HEK293T (cell line): ENCODE results near the gene CELF5.

Source experiments
- ARNT ChIP-seq: fragments of 450-650 bp; IDR thresholded peaks from 2 replicates; pipeline ENCODE4 v1.6.1; 2017; ENCODE audit warnings: mild to moderate bottlenecking
- BHLHE40 ChIP-seq: fragments of 450-650 bp; IDR thresholded peaks from 2 replicates; pipeline ENCODE4 v1.6.1; 2016; ENCODE audit warnings: mild to moderate bottlenecking, moderate library complexity, borderline replicate concordance
- CTBP1 ChIP-seq: fragments of 450-650 bp; IDR thresholded peaks from 2 replicates; pipeline ENCODE4 v1.6.1; 2016; ENCODE audit warnings: borderline replicate concordance
- ELF4 ChIP-seq: fragments of 450-650 bp; IDR thresholded peaks from 2 replicates; pipeline ENCODE4 v1.6.1; 2017; ENCODE audit warnings: antibody characterized with exemption
- FOXA1 ChIP-seq: fragments of 450-650 bp; IDR thresholded peaks from 2 replicates; pipeline ENCODE4 v1.6.1; 2016; ENCODE audit warnings: mild to moderate bottlenecking
- FOXK2 ChIP-seq: fragments of 450-650 bp; IDR thresholded peaks from 2 replicates; pipeline ENCODE4 v1.6.1; 2016; ENCODE audit warnings: mild to moderate bottlenecking
- FOXM1 ChIP-seq: fragments of 450-650 bp; IDR thresholded peaks from 2 replicates; pipeline ENCODE4 v1.6.1; 2017; ENCODE audit warnings: mild to moderate bottlenecking, borderline replicate concordance
- LEF1 ChIP-seq: fragments of 450-650 bp; IDR thresholded peaks from 2 replicates; pipeline ENCODE4 v1.6.1; 2017; ENCODE audit warnings: mild to moderate bottlenecking, borderline replicate concordance
- NFRKB ChIP-seq: fragments of 450-650 bp; IDR thresholded peaks from 2 replicates; pipeline ENCODE4 v1.6.1; 2016; ENCODE audit warnings: mild to moderate bottlenecking, moderate library complexity
- SUZ12 ChIP-seq: fragments of 450-650 bp; IDR thresholded peaks from 2 replicates; pipeline ENCODE4 v1.6.1; 2016; ENCODE audit warnings: mild to moderate bottlenecking
- TARDBP ChIP-seq: fragments of 450-650 bp; IDR thresholded peaks from 2 replicates; pipeline ENCODE4 v1.6.1; 2016
- ZNF384 ChIP-seq: fragments of 450-650 bp; IDR thresholded peaks from 2 replicates; pipeline ENCODE4 v1.6.1; 2016
- TF ChIP-seq, protein P1 (sequence below): fragments of 450-650 bp; IDR thresholded peaks from 2 replicates; pipeline ENCODE4 v1.6.1; 2016

DNA sequence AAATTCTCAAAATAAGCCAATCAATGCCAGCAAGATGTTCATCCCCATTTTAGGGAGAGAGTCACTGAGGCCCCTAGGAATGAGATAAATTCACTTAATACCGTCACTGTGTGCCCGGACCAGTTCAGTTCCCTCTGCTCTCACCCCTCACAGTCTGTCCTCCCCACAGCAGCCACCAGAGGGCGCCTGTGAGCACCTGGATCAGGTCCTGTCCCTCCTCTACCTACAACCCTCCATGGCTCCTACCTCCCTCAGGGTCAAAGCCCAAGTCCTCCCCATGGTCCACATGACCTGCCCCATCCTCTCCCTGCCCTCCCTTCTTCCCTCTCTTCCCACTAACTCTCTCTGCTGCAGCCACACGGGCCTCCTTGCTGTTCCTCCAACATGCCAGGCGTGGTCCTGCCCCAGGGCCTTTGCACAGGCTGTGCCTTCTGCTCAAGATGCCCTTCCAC, 100.0 kb downstream of the CELF5 start:
- TF ChIP-seq ARNT = no peak
- TF ChIP-seq TARDBP = no peak
- no peak for TF ChIP-seq FOXM1
- no peak for TF ChIP-seq ZNF384
- no peak for TF ChIP-seq BHLHE40
- TF ChIP-seq SUZ12 = no peak
- TF ChIP-seq, protein P1, sequence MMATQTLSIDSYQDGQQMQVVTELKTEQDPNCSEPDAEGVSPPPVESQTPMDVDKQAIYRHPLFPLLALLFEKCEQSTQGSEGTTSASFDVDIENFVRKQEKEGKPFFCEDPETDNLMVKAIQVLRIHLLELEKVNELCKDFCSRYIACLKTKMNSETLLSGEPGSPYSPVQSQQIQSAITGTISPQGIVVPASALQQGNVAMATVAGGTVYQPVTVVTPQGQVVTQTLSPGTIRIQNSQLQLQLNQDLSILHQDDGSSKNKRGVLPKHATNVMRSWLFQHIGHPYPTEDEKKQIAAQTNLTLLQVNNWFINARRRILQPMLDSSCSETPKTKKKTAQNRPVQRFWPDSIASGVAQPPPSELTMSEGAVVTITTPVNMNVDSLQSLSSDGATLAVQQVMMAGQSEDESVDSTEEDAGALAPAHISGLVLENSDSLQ = no peak
- TF ChIP-seq ELF4 = no peak
- TF ChIP-seq FOXA1 = no peak
- no peak for TF ChIP-seq CTBP1
- TF ChIP-seq NFRKB = no peak
- TF ChIP-seq FOXK2 = no peak
- TF ChIP-seq LEF1 = no peak
